RPMI8226 (cell line): Measurements from ENCODE around the gene SRP68.

Experiments
- DNase-seq: peaks from one replicate; pipeline ENCODE4 v3.0.0-alpha.2; 2015

SRP68 gene

DNA sequence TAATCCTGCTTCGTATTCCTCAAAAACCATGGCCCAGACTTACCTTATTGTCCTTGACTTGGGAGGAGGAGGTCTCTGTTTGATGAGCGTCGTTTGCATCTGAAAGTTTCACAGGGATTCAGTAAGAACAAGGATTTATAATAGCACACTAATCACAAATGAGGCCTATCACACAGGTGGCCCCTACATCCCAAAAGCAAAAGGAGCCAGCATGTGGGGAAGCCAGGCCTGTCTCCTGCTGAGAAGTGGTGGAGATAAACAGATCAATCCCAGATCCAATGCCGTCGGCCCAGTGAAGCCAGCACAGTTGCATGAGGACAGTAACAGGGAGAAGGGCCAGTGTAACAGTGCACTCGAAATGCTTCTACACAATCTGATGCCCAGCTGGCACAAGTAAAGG, 31.9 kb downstream of the SRP68 start:
- no peak for DNase-seq

GRCh38 chr17:76039121-76039520, 33.2 kb downstream of the SRP68 start:
- no peak for DNase-seq

DNA sequence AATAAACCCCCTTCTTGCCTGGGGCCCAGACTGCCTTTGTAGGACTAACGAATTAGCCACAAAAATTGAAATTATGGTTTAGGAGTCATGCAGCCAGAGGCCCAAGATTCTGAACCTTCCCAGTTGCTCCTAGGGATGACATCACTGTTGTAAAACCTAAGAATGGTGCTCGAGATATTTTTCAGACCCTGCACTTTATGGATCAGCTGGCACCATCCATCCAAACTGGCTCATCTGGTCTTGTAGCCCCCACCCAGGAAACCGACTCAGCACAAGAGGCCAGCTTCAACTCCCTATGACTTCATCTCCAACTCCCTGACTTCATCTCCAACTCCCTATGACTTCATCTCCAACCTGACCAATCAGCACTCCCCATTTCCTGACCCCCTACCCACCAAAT, 34.3 kb downstream of the SRP68 start:
- no peak for DNase-seq

GRCh38 chr17:76036497-76037261, 35.6 kb downstream of the SRP68 start:
- no peak for DNase-seq

DNA sequence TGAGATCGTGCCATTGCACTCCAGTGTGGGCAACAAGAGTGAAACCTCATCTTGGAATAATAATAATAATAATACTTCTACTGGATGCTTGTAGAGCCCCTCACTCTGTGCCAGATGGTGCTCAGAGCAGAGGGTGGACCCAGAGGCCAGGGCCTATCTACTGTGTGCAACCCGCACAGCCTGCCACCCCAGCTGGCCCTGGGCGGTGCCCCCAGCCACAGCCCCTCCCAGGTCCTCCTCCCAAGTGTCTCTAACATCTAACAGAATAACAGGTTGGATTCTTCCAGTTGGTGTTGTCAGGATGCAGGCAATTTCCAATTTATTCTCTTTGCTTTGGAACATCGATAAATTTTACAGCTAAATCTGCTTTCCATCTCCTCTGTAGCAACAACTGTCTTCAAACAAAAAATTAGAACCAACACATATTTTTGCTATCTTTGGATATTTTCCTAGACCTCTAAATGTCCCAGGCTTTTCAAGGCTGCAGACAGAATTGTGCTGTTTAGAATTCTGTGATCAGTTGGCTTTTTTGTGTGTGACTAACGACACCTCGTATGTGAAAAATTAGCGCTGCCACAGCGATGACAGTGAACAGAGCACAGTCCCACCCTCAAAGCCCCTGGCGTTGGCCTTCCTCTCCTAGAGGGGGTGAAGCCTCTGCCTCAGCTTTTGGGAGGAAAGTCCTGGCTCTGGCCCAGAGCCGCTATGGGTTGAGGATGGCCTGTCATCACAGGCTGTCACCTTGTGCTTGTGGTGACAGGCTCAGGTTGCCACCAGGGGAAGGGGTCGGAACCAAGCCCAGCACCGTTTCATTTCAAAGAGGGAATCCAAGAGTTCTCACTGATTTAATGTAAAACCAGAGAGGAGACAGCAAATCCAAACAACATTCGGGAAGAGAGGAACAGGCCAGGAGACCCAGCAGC, 37.6 kb downstream of the SRP68 start:
- no peak for DNase-seq

GRCh38 chr17:76033139-76033538, 39.2 kb downstream of the SRP68 start:
- no peak for DNase-seq

DNA sequence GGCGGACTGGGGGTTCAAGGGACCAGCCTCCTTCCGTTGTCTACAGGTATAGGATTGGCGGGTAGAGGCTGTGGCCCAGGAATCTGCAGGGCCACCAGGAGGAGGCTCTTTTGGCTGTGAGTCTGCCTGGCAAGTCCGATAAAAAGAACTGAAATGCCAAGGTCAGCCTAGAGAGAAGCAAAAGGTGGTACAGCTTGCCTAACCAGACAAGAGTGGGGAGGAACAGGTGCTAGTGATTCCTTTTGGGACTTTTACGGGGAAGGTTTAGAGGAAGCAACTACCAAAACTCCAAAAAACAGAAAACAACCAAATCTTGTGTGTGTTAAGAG, 39.6 kb downstream of the SRP68 start:
- no peak for DNase-seq

DNA sequence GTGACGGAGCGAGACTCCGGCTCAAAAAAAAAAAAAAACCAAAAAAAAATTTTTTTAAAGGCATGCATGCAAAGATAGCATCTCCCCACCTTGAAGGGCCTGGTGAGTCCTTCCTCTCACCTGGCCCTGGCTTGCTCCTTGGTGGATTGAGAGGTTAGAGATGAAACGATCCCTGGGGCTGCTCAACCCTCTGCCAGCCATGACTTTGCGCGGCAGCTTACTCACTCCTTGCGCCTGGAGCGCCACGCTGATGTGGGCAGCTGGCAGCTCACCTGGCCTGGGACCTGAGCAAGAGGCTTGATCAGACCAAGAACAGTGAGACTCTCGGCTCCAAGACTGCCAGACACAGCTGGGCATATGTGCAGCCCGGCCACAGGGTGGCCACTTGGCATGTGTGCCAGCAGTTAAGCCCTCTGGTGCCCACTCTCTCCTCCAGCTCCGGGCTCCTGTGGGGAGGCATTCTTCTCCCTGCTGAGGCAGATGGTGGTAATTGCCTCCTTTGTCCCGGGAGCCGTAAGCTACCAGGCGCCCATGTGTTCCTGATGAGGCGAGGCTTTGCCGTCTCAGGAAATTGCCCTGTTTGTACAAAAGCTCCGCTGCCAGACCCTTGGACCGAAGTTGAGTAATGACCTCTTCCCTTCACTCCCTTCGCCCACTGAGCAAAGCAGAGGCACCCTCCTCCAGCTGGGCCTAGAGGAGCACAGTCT, 40.1 kb downstream of the SRP68 start:
- DNase-seq = peak; percentile 28

GRCh38 chr17:76027159-76027839, 45.0 kb downstream of the SRP68 start, which contains the start of gene EVPL:
Gene EVPL, minus strand, starts transcription at chr17:76027306. Its CDS starts 108 bp downstream, at chr17:76027198.
- DNase-seq = no peak

- DNase-seq = no peak
Observed at GRCh38 chr17:76026714-76027158, 45.6 kb downstream of the SRP68 start.

DNA sequence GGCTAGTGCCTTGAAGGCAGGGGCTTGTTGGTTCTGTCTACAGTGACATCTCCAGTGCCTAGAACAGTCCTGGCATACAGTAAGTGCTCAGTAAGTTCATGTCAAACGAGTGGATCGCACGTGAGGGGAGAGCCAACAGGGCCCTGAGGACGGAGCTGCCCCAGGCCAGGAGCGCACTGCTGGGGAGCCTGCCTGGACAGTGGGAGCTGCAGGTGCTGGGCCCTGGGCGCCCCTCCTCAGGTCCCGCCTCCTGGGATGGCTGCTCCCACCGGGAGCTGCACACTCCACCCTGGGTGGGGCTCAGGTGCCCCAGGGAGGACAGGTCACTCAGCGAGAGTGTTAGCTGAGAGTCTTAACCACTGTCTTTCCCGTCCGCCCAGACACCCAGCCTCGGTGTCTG, 47.0 kb downstream of the SRP68 start:
- DNase-seq = no peak

- DNase-seq = no peak
Observed at GRCh38 chr17:76024353-76024752, 48.0 kb downstream of the SRP68 start.

DNA sequence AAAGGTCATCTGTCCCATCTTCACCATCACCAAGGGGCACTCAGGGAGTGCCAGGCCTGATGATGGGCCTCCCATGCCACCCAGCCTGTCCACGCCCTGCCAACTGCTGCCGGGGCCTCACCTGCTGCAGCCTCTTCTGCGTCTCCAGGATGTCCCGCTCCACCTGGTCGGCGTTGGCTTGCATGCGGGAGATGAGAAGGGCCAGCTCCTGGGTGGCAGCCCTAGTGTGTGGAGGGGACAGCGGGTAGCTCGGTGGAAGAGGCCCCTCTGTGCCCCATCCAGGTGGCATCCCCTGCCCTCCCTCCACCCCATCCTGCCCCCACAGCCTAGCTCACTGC, 48.4 kb downstream of the SRP68 start:
- no peak for DNase-seq

GRCh38 chr17:76022973-76023899, 49.1 kb downstream of the SRP68 start:
- DNase-seq = no peak

- no peak for DNase-seq
Observed at GRCh38 chr17:76022285-76022684, 50.0 kb downstream of the SRP68 start.

DNA sequence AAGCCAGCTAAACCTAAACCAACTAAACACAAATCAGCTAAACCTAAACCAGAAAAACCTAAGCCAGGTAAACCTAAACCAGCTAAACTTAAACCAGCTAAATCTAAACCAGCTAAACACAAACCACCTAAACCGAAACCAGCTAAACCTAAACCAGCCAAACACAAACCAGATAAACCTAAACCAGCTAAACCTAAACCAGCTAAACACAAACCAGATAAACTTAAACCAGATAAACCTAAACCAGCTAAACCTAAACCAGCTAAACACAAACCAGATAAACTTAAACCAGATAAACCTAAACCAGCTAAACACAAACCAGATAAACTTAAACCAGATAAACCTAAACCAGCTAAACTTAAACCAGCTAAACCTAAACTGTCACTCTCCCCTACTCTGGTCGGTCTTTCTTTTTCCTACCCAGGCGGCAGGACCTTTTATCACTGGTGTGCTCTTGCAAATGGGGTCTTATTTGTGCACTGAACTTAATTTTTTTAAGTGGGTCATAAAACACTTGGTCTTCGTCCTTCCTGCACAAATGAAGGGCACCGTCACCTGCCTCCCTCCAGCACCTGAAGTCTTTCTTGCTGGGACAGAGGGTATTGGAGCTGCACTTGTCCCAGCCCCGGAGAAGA, 52.4 kb downstream of the SRP68 start:
- DNase-seq = no peak

DNA sequence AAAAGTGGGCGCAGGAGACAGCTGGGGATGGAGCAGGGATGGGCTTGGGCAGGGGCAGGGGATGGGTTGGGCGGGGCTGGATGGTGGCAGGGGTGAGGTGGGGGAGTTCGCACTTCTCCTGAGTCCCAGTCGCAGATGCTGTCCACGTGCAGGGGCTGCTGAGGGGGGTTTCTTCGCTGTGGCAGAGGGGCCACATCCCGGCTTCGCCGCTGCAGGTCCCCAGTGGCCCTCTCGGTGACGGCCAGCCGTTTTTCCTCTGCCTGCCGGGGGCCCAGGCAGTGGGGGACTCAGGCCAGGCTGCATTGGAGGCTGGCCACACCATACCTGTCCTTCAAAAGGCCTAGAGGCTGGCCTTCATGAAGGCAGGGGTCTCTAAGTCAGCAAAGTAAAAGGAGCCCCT, 53.5 kb downstream of the SRP68 start:
- DNase-seq = no peak

- no peak for DNase-seq
Observed at GRCh38 chr17:76018340-76018680, 54.0 kb downstream of the SRP68 start.

- DNase-seq = no peak
Observed at GRCh38 chr17:76017481-76018339, 54.6 kb downstream of the SRP68 start.

- peak; percentile 97 for DNase-seq
Observed at GRCh38 chr17:76014925-76015261, 57.4 kb downstream of the SRP68 start.
